Kidney (tissue), 14 donors: ENCODE results near the gene DDIT3. TPM values are rescaled to one million over a fixed set of nuclear protein-coding genes. Genes with fewer than 3 reads are reported as not detected.

ENCODE experiments used
- DNase-seq, 5 donors: peaks; one replicate each; pipeline ENCODE4 v3.0.0-alpha.2; 2013 to 2020
- FAIRE-seq: peaks from 2 replicates; lab custom pipeline; 2012; peaks lifted over from hg19 to GRCh38; lab: Jason Lieb, UNC
- H3K27ac ChIP-seq, 2 donors: one replicate each; pipeline ENCODE4 v1.7.0; 2013; ENCODE audit warnings: low read depth in 2 of 2, low read length in 2 of 2, inconsistent platforms in 1 of 2
- H3K27me3 ChIP-seq: one replicate; pipeline ENCODE4 v1.7.1; 2013; ENCODE audit warnings: low read length, inconsistent platforms; ENCODE audit not compliant: control insufficient read depth, insufficient read depth
- H3K36me3 ChIP-seq, 3 donors: one replicate each; pipeline versions ENCODE4 v1.7.0 to v1.7.1; 2013; ENCODE audit warnings: low read length in 3 of 3, control low read depth in 1 of 3, inconsistent platforms in 1 of 3; ENCODE audit not compliant: insufficient read depth in 3 of 3, control insufficient read depth in 2 of 3
- H3K4me1 ChIP-seq, 3 donors: one replicate each; pipeline versions ENCODE4 v1.7.0 to v1.7.1; 2013; ENCODE audit warnings: low read length in 3 of 3, inconsistent platforms in 1 of 3, low read depth in 1 of 3; ENCODE audit not compliant: control insufficient read depth in 2 of 3, insufficient read depth in 2 of 3
- H3K4me3 ChIP-seq, 3 donors: one replicate each; pipeline versions ENCODE4 v1.7.0 to v1.8.1; 2013; ENCODE audit warnings: low read length in 3 of 3, control low read depth in 1 of 3, inconsistent platforms in 1 of 3
- H3K9ac ChIP-seq, 3 donors: one replicate each; pipeline versions ENCODE4 v1.7.0 to v1.7.1; 2013; ENCODE audit warnings: low read length in 3 of 3, control low read depth in 1 of 3, inconsistent platforms in 1 of 3
- H3K9me3 ChIP-seq, 3 donors: one replicate each; pipeline versions ENCODE4 v1.7.0 to v1.7.1; 2013; ENCODE audit warnings: low read length in 3 of 3, control low read depth in 1 of 3, inconsistent platforms in 1 of 3; ENCODE audit not compliant: control insufficient read depth in 2 of 3, insufficient read depth in 1 of 3
- intact Hi-C: fragments of 100-400 bp; cut with DNase I; formaldehyde crosslinking; loops from one replicate; pipeline ENCODE4 v1.11.1; 2022
- polyA plus RNA-seq: library from polyadenylated mRNA; stranded (reverse); fragments of 350-450 nt; fragmentation: Illumina TruSeq; extraction: RNeasy Lipid Tissue Mini Kit (QIAGEN cat#74804); gene quantifications from one replicate; pipeline ENCODE4 v1.2.3, GENCODE V29; 2014; ENCODE audit warnings: low read depth, low replicate concordance; ENCODE audit not compliant: insufficient read depth
- total RNA-seq: library from RNA; stranded (reverse); fragmentation: NEBNext Ultra II Directional; extraction: Animal tissue kit (Norgen Biotek cat#: 25700); gene quantifications from one replicate; pipeline ENCODE4 v1.2.1, GENCODE V29; 2021
- TF ChIP-seq, protein P1 (sequence below): IDR thresholded peaks from 3 replicates; pipeline ENCODE4 v1.5.1; 2012; ENCODE audit warnings: mild to moderate bottlenecking, moderate library complexity, borderline replicate concordance; ENCODE audit not compliant: insufficient read depth; ENCODE audit errors: extremely low read depth
- donor health status: control.
- donor health status: control.
- donor health status: control.
- donor health status: control.
- donor health status: control.
- donor health status: DM: yes; HTN: yes; CAD: no.
- donor health status: Normal renal cell carcinoma (clear cell type).

Gene DDIT3
- total and polyA plus RNA-seq, 2 donors from 2014 or later: 34.1 to 83.1 TPM

DNA sequence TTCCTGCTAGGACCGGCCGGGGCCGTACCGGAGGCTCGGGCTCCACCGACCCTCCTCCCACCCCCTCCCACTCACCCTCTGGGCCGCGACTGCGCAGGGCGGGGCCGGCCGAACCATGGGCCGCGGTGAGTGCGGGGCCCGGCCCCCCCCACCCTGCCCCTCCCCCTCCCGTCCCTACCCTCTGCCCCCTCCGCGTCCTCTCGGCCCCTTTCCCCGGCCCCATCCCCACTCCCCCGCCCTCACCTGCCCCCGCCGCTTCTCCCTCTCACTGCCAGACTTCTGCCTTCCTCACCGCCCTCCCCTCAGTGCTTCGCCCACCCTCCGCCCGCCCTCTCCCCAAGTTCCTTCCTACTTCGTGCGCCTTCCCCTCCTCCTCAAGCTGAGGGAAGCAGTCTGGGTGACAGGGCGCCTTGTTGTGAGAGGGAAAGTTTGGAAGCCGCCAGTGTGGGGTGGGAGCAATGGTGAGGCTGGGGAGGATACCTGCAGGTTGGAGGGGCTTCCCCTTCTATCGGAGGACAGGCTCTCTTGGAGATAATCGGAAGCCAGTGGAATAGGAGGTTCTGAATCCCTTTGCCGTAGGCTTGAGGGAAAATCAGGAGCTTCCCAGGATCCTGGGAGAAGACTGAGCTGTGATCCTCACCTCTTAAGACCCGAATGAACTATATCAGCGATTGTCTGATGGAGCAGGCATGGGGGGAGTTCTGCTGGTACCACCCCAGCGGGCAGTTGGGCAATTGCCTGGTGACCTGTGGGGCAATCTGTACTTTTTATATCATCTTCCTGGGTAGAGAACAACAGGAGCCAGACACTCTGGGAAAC lies 2.8 kb upstream of the DDIT3 start:
- intact Hi-C loops: no loop called here
- Histone ChIP-seq H3K9ac (peak overlapping the region; percentile 8 to 98 (median 89)), H3K27me3 (no peaks in the 10 kb centered on the region), H3K4me1 (peaks cover 7 to 37% (median 31%) of the 10 kb centered on the region in 3 donors), H3K4me3 (peak overlapping the region; percentile 68 to 95 (median 88)), H3K36me3 (peaks cover 0 to 25% (median 2%) of the 10 kb centered on the region in 3 donors), H3K9me3 (no peaks in the 10 kb centered on the region), H3K27ac (peak overlapping the region; percentile 89 to 100)
- DNase-seq: peak in 4 of 5 donors; percentile 87 to 94 (median 92)
- TF ChIP-seq, protein P1, sequence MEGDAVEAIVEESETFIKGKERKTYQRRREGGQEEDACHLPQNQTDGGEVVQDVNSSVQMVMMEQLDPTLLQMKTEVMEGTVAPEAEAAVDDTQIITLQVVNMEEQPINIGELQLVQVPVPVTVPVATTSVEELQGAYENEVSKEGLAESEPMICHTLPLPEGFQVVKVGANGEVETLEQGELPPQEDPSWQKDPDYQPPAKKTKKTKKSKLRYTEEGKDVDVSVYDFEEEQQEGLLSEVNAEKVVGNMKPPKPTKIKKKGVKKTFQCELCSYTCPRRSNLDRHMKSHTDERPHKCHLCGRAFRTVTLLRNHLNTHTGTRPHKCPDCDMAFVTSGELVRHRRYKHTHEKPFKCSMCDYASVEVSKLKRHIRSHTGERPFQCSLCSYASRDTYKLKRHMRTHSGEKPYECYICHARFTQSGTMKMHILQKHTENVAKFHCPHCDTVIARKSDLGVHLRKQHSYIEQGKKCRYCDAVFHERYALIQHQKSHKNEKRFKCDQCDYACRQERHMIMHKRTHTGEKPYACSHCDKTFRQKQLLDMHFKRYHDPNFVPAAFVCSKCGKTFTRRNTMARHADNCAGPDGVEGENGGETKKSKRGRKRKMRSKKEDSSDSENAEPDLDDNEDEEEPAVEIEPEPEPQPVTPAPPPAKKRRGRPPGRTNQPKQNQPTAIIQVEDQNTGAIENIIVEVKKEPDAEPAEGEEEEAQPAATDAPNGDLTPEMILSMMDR: no peak
- no peak for FAIRE-seq

GRCh38 chr12:57522011-57522886 lies 1.9 kb upstream of the DDIT3 start, which contains the start of gene MBD6:
MBD6 (plus strand) TSS chr12:57522824; CDS start chr12:57524304, 1,480 bp downstream.
- DNase-seq: peak; percentile 94 to 99 (median 97)
- TF ChIP-seq, protein P1: no peak
- FAIRE-seq: no peak
- intact Hi-C loops: no loop called here
- peaks cover 2 to 28% (median 5%) of the 10 kb centered on the region in 3 donors for H3K36me3 ChIP-seq
- H3K9me3 ChIP-seq: no peaks in the 10 kb centered on the region
- peaks cover 7 to 39% (median 32%) of the 10 kb centered on the region in 3 donors for H3K4me1 ChIP-seq
- H3K27me3 ChIP-seq: no peaks in the 10 kb centered on the region
- H3K9ac ChIP-seq: peak within 1 kb of the TSS; percentile 89 to 98 (median 95)
- peak within 1 kb of the TSS; percentile 68 to 95 (median 88) for H3K4me3 ChIP-seq
- peak within 1 kb of the TSS; percentile 100 for H3K27ac ChIP-seq

DNA sequence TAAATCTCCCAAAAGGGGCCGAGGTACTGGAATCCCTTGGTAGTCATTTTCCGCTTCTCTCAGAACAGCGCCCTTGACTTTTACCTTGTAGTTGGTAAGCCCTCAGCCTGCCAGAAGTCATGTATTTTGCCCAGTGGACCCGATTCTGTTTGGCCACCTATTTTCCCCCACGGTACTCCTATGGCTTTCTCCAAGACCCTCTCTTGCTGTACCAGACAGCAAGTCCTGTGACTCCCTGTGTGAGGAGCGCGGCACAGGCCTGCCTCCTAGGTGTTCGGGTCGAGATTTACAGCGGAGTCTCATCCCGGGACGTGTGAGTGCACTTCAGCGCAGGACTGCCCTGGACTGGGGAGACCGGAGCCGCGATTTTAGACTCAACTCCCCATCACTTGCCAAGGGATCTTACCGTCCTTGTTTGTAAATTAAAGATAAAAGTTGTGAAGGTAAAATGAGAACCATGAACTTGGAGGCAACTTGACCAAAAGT lies 1.3 kb upstream of the DDIT3 start:
- Histone ChIP-seq H3K4me3 (peak overlapping the region in 2 of 3 donors; percentile 64 to 82), H3K9ac (peak overlapping the region in 2 of 3 donors; percentile 94 to 95), H3K27ac (peak overlapping the region; percentile 100), H3K4me1 (peaks cover 7 to 39% (median 32%) of the 10 kb centered on the region in 3 donors), H3K36me3 (peaks cover 5 to 29% (median 12%) of the 10 kb centered on the region in 3 donors), H3K27me3 (no peaks in the 10 kb centered on the region), H3K9me3 (no peaks in the 10 kb centered on the region)
- DNase-seq (peak; percentile 67 to 84 (median 83)), FAIRE-seq (no peak)
- TF ChIP-seq, protein P1: no peak
- intact Hi-C loops: no loop called here
